Measurements from ENCODE around the gene KIF3B. TPM values are rescaled to one million over a fixed set of nuclear protein-coding genes. Genes with fewer than 3 reads are reported as not detected.

Gene KIF3B
- total RNA-seq, 1 experiment from 2014 or later = 31.5 TPM

DNA sequence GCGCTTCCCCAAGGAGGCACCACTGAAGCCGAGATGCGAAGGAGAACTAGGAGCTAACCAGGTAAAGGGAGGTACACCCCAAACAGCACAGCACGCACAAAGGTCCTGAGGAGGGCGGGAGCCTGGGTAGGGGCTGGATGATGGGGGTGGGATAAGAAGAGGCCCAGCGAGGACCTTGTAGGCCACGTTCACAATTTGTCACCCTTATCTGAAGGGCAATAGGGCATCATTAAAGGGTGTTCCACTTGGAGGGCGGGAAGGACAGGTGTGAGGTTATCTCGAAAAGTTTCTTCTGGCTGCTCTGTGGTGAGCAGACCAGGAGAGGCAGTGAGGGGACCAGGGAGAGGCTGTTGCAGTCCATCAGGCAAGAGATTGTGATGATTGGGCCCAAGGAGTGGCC lies 44.2 kb upstream of the KIF3B start:
- Histone ChIP-seq H3K9me3 (ENCODE audit: control insufficient read depth in 1 of 2, insufficient read depth in 1 of 2, low read depth in 1 of 2, low read length in 2 of 2) (no peaks in the 10 kb centered on the region), H3K4me3 (replicated peaks in 1 of 2; ENCODE audit: low read depth in 1 of 2, low read length in 2 of 2) (no peak overlapping the region), H3K9ac (ENCODE audit: low read length) (no peak overlapping the region), H2AFZ (ENCODE audit: low read depth, low read length, poor library complexity, severe bottlenecking) (no peak overlapping the region), H3K9me2 (ENCODE audit: insufficient read depth) (no peaks in the 10 kb centered on the region), H3K4me2 (ENCODE audit: low read length) (no peak overlapping the region), H4K20me1 (ENCODE audit: insufficient read depth) (no peaks in the 10 kb centered on the region), H3K27ac (ENCODE audit: low read depth, low read length) (no peak overlapping the region), H3K79me2 (ENCODE audit: insufficient read depth, low read length) (no peaks in the 10 kb centered on the region), H3K27me3 (ENCODE audit: insufficient read depth, low read length) (no peaks in the 10 kb centered on the region), H3K36me3 (ENCODE audit: control insufficient read depth in 1 of 2, insufficient read depth in 2 of 2, low read length in 2 of 2) (peaks cover 25 to 29% of the 10 kb centered on the region in 2 experiments), H3K4me1 (ENCODE audit: control insufficient read depth in 1 of 2, insufficient read depth in 2 of 2, low read length in 2 of 2) (no peaks in the 10 kb centered on the region)
- ChIA-PET CTCF (no interaction called here), POLR2A (interaction anchor here (1.6 kb wide), 1 partner anchor 49 kb away, joined by 3 read pairs; no protein-coding TSS in a partner anchor), RAD21 (ENCODE audit: low non-redundant PET in 1 of 2, low total read pairs in 2 of 2, uncharacterized antibody in 2 of 2, unreplicated experiment in 2 of 2) (no interaction called here)
- intact Hi-C loops (cut with micrococcal nuclease) = no loop called here
- TF ChIP-seq SRF (IDR thresholded peaks at IDR 0.05; ENCODE audit: low read depth) = no peak
- TF ChIP-seq CEBPB (IDR thresholded peaks at IDR 0.05; ENCODE audit: low read depth) = no peak
- no peak for TF ChIP-seq ELF1 (IDR thresholded peaks at IDR 0.05; ENCODE audit: borderline replicate concordance, low read depth)
- TF ChIP-seq, protein P1, sequence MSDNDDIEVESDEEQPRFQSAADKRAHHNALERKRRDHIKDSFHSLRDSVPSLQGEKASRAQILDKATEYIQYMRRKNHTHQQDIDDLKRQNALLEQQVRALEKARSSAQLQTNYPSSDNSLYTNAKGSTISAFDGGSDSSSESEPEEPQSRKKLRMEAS (IDR thresholded peaks at IDR 0.05) = no peak
- TF ChIP-seq JUND (IDR thresholded peaks at IDR 0.05) = no peak
- no peak for TF ChIP-seq ZNF274 (IDR thresholded peaks at IDR 0.05; ENCODE audit: low read depth, low read length)
- TF ChIP-seq TCF7L2 (IDR thresholded peaks at IDR 0.05; ENCODE audit: borderline replicate concordance, extremely low read depth, insufficient read depth, insufficient read length) = no peak
- TF ChIP-seq RAD21 (IDR thresholded peaks at IDR 0.05; ENCODE audit: low read depth) = no peak
- no peak for TF ChIP-seq SIN3A (IDR thresholded peaks at IDR 0.05; ENCODE audit: low read depth)
- no TSS peak for BruUV-seq (replicated peaks)
- DNase-seq (ENCODE audit: low read depth, low spot score) (no peak), ATAC-seq (no peak)

DNA sequence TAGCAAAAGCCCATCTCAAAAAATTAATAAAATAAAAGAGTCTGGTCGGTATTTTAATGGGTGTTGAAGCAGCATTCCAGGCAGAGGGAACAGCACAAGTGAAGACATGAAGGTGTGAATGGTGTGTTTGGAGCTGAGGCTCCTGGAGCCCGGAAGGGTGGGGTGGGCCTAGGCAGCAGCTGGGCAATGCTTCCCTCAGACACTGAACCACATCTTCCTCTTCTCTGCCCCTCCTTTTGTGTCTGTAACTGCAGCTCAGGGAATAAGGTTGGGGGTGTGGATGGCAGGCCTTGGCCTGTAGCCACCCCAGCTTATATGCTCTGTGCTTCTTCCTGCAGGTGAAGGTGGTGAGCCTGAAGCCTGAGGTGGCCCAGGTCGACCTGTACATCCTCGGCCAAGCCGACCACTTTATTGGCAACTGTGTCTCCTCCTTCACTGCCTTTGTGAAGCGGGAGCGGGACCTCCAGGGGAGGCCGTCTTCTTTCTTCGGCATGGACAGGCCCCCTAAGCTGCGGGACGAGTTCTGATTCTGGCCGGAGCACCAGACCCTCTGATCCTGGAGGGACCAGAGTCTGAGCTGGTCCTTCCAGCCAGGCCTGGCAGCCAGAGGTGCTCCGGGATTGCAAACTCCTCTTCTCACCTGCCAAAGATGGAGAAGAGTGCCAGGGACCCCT lies 43.2 kb upstream of the KIF3B start:
- no peak overlapping the region for H3K4me2 ChIP-seq (ENCODE audit: low read length)
- no peaks in the 10 kb centered on the region for H3K9me3 ChIP-seq (ENCODE audit: control insufficient read depth in 1 of 2, insufficient read depth in 1 of 2, low read depth in 1 of 2, low read length in 2 of 2)
- H3K4me3 ChIP-seq (replicated peaks in 1 of 2; ENCODE audit: low read depth in 1 of 2, low read length in 2 of 2) = no peak overlapping the region
- H2AFZ ChIP-seq (ENCODE audit: low read depth, low read length, poor library complexity, severe bottlenecking) = no peak overlapping the region
- RAD21 ChIA-PET (ENCODE audit: low non-redundant PET in 1 of 2, low total read pairs in 2 of 2, uncharacterized antibody in 2 of 2, unreplicated experiment in 2 of 2) = no interaction called here
- H3K4me1 ChIP-seq (ENCODE audit: control insufficient read depth in 1 of 2, insufficient read depth in 2 of 2, low read length in 2 of 2) = no peaks in the 10 kb centered on the region
- no peaks in the 10 kb centered on the region for H4K20me1 ChIP-seq (ENCODE audit: insufficient read depth)
- TF ChIP-seq EZH2phosphoT487 (IDR thresholded peaks at IDR 0.05; ENCODE audit: borderline replicate concordance) (no peak), EZH2 (IDR thresholded peaks at IDR 0.05) (no peak), REST (IDR thresholded peaks at IDR 0.05; ENCODE audit: low read depth) (no peak)
- H3K9ac ChIP-seq (ENCODE audit: low read length) = no peak overlapping the region
- intact Hi-C loops (cut with micrococcal nuclease) = no loop called here
- CTCF ChIA-PET = no interaction called here
- H3K27ac ChIP-seq (ENCODE audit: low read depth, low read length) = no peak overlapping the region
- DNase-seq (ENCODE audit: low read depth, low spot score) (no peak), ATAC-seq (no peak)
- peaks cover 17 to 29% of the 10 kb centered on the region in 2 experiments for H3K36me3 ChIP-seq (ENCODE audit: control insufficient read depth in 1 of 2, insufficient read depth in 2 of 2, low read length in 2 of 2)
- H3K27me3 ChIP-seq (ENCODE audit: insufficient read depth, low read length) = no peaks in the 10 kb centered on the region
- BruUV-seq (replicated peaks) = no TSS peak
- H3K9me2 ChIP-seq (ENCODE audit: insufficient read depth) = no peaks in the 10 kb centered on the region
- no peaks in the 10 kb centered on the region for H3K79me2 ChIP-seq (ENCODE audit: insufficient read depth, low read length)
- POLR2A ChIA-PET = interaction anchor here (1.6 kb wide), 1 partner anchor 50 kb away, joined by 3 read pairs; no protein-coding TSS in a partner anchor

Data from HCT116 (cell line).